DOHH2 (cell line): ENCODE results near the gene MEGF11.

ENCODE experiments used
- CTCF ChIP-seq: fragments of 200-600 bp; sonication (generic); IDR thresholded peaks from one replicate; pipeline ENCODE4 v1.5.1; 2014; ENCODE audit warnings: antibody characterized with exemption, mild to moderate bottlenecking, low read depth, low read length; ENCODE audit not compliant: poor library complexity, severe bottlenecking
- EZH2phosphoT487 ChIP-seq: fragments of 200-600 bp; sonication (generic); IDR thresholded peaks from 2 replicates; pipeline ENCODE4 v1.6.1; 2017; ENCODE audit warnings: borderline replicate concordance, mild to moderate bottlenecking, antibody characterized with exemption, low read length, moderate library complexity, mixed read lengths

DNA sequence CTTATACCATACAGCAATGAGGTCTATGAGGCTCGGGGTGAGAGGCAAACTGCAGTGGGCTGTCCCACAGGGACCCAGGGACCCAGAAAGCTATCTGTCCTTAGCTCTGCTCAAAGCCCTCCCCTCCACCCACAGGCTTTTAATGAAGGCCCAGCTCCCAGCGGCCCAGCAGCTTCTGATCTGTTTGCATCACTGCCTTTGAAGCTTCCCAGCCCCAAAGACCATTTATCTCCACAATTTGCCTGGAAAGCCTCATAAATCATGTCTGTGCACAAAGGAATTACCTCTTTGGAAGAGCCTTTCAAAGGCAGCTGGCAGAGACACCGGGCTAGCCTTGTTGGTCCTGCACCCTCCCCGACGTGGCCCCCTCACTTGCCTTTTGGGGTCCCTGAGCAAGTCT lies 260.3 kb downstream of the MEGF11 start:
- TF ChIP-seq CTCF (no peak), EZH2phosphoT487 (no peak)
